HEK293 (cell line): ENCODE results near the gene GRAMD1B.

ENCODE experiments used
- EGR2 ChIP-seq: fragments of 450-650 bp; formaldehyde crosslinking; IDR thresholded peaks from 2 replicates; pipeline ENCODE4 v1.5.1; 2016; ENCODE audit warnings: low read depth, missing biosample characterization, missing genetic modification characterization
- GFI1B ChIP-seq: fragments of 450-650 bp; formaldehyde crosslinking; IDR thresholded peaks from 2 replicates; pipeline ENCODE4 v1.5.1; 2016; ENCODE audit warnings: missing biosample characterization, missing genetic modification characterization
- HOXC10 ChIP-seq: sonication (generic); formaldehyde crosslinking; IDR thresholded peaks from 2 replicates; pipeline ENCODE4 v1.8.1; 2023; ENCODE audit warnings: mild to moderate bottlenecking, missing genetic modification reagents
- KLF16 ChIP-seq: fragments of 450-650 bp; formaldehyde crosslinking; IDR thresholded peaks from 2 replicates; pipeline ENCODE4 v1.5.1; 2017; ENCODE audit warnings: missing biosample characterization, missing genetic modification characterization
- KLF17 ChIP-seq: fragments of 450-650 bp; formaldehyde crosslinking; IDR thresholded peaks from 2 replicates; pipeline ENCODE4 v1.5.1; 2016; ENCODE audit warnings: missing biosample characterization, missing genetic modification characterization
- OSR2 ChIP-seq: fragments of 450-650 bp; formaldehyde crosslinking; IDR thresholded peaks from 2 replicates; pipeline ENCODE4 v1.5.1; 2016; ENCODE audit warnings: missing biosample characterization, missing genetic modification characterization
- PRDM1 ChIP-seq: fragments of 450-650 bp; formaldehyde crosslinking; IDR thresholded peaks from 2 replicates; pipeline ENCODE4; 2016; ENCODE audit warnings: missing biosample characterization, missing genetic modification characterization
- SCRT1 ChIP-seq: fragments of 450-650 bp; formaldehyde crosslinking; IDR thresholded peaks from 2 replicates; pipeline ENCODE4 v1.5.1; 2016; ENCODE audit warnings: missing biosample characterization, missing genetic modification characterization, borderline replicate concordance
- SP3 ChIP-seq: fragments of 450-650 bp; formaldehyde crosslinking; IDR thresholded peaks from 2 replicates; pipeline ENCODE4 v1.5.1; 2016; ENCODE audit warnings: missing biosample characterization, missing genetic modification characterization
- ZBTB44 ChIP-seq: fragments of 450-650 bp; IDR thresholded peaks from 2 replicates; pipeline ENCODE4 v1.5.1; 2018; ENCODE audit warnings: missing biosample characterization, mild to moderate bottlenecking, missing genetic modification characterization
- ZBTB49 ChIP-seq: fragments of 450-650 bp; formaldehyde crosslinking; IDR thresholded peaks from 2 replicates; pipeline ENCODE4 v1.5.1; 2016; ENCODE audit warnings: missing biosample characterization, missing genetic modification characterization, low read depth
- ZBTB7A ChIP-seq: fragments of 450-650 bp; formaldehyde crosslinking; IDR thresholded peaks from 2 replicates; pipeline ENCODE4 v1.5.1; 2016; ENCODE audit warnings: low read depth, missing biosample characterization, missing genetic modification characterization
- ZFHX2 ChIP-seq: fragments of 450-650 bp; formaldehyde crosslinking; conservative IDR thresholded peaks from 2 replicates; pipeline ENCODE4 v1.5.1; 2016; ENCODE audit warnings: missing biosample characterization, missing genetic modification characterization
- ZNF112 ChIP-seq: fragments of 450-650 bp; formaldehyde crosslinking; IDR thresholded peaks from 2 replicates; pipeline ENCODE4 v1.5.0; 2017; ENCODE audit warnings: missing biosample characterization, missing genetic modification characterization
- ZNF114 ChIP-seq: fragments of 450-650 bp; formaldehyde crosslinking; IDR thresholded peaks from 2 replicates; pipeline ENCODE4 v1.5.0; 2017; ENCODE audit warnings: missing biosample characterization, missing genetic modification characterization
- ZNF138 ChIP-seq: fragments of 450-650 bp; formaldehyde crosslinking; IDR thresholded peaks from 2 replicates; pipeline ENCODE4 v1.5.1; 2016; ENCODE audit warnings: missing biosample characterization, missing genetic modification characterization, borderline replicate concordance
- ZNF157 ChIP-seq: fragments of 450-650 bp; formaldehyde crosslinking; IDR thresholded peaks from 2 replicates; pipeline ENCODE4 v1.5.1; 2016; ENCODE audit warnings: missing biosample characterization, missing genetic modification characterization
- ZNF169 ChIP-seq: fragments of 450-650 bp; formaldehyde crosslinking; IDR thresholded peaks from 2 replicates; pipeline ENCODE4 v1.5.1; 2016; ENCODE audit warnings: missing biosample characterization, missing genetic modification characterization
- ZNF202 ChIP-seq: fragments of 450-650 bp; formaldehyde crosslinking; IDR thresholded peaks from 2 replicates; pipeline ENCODE4 v1.5.1; 2016; ENCODE audit warnings: missing biosample characterization, missing genetic modification characterization, borderline replicate concordance
- ZNF350 ChIP-seq: fragments of 450-650 bp; formaldehyde crosslinking; IDR thresholded peaks from 2 replicates; pipeline ENCODE4 v1.5.0; 2017; ENCODE audit warnings: missing biosample characterization, mild to moderate bottlenecking, missing genetic modification characterization
- ZNF354C ChIP-seq: fragments of 450-650 bp; formaldehyde crosslinking; IDR thresholded peaks from 2 replicates; pipeline ENCODE4 v1.5.1; 2016; ENCODE audit warnings: missing biosample characterization, missing genetic modification characterization, low read depth, borderline replicate concordance
- ZNF394 ChIP-seq: fragments of 450-650 bp; formaldehyde crosslinking; IDR thresholded peaks from 2 replicates; pipeline ENCODE4 v1.5.1; 2016; ENCODE audit warnings: missing biosample characterization, missing genetic modification characterization, mild to moderate bottlenecking, moderate library complexity, borderline replicate concordance
- ZNF433 ChIP-seq: fragments of 450-650 bp; formaldehyde crosslinking; IDR thresholded peaks from 2 replicates; pipeline ENCODE4 v1.5.1; 2016; ENCODE audit warnings: missing biosample characterization, missing genetic modification characterization, low read depth
- ZNF473 ChIP-seq: fragments of 450-650 bp; formaldehyde crosslinking; IDR thresholded peaks from 2 replicates; pipeline ENCODE4 v1.5.1; 2017; ENCODE audit warnings: missing biosample characterization, missing genetic modification characterization
- ZNF521 ChIP-seq: fragments of 450-650 bp; formaldehyde crosslinking; IDR thresholded peaks from 2 replicates; pipeline ENCODE4 v1.5.1; 2017; ENCODE audit warnings: missing biosample characterization, mild to moderate bottlenecking, missing genetic modification characterization
- ZNF558 ChIP-seq: fragments of 450-650 bp; formaldehyde crosslinking; IDR thresholded peaks from 2 replicates; pipeline ENCODE4 v1.5.1; 2016; ENCODE audit warnings: missing biosample characterization, missing genetic modification characterization
- ZNF621 ChIP-seq: fragments of 450-650 bp; formaldehyde crosslinking; IDR thresholded peaks from 2 replicates; pipeline ENCODE4 v1.5.1; 2017; ENCODE audit warnings: missing biosample characterization, missing genetic modification characterization
- ZNF629 ChIP-seq: fragments of 450-650 bp; formaldehyde crosslinking; IDR thresholded peaks from 2 replicates; pipeline ENCODE4 v1.5.1; 2017; ENCODE audit warnings: missing biosample characterization, missing genetic modification characterization
- ZNF658 ChIP-seq: fragments of 450-650 bp; formaldehyde crosslinking; IDR thresholded peaks from 2 replicates; pipeline ENCODE4; 2016; ENCODE audit warnings: missing biosample characterization, missing genetic modification characterization
- ZNF76 ChIP-seq: fragments of 450-650 bp; formaldehyde crosslinking; IDR thresholded peaks from 2 replicates; pipeline ENCODE4; 2016; ENCODE audit warnings: low read depth, missing biosample characterization, missing genetic modification characterization, borderline replicate concordance
- ZNF777 ChIP-seq: fragments of 450-650 bp; formaldehyde crosslinking; IDR thresholded peaks from 2 replicates; pipeline ENCODE4 v1.5.1; 2017; ENCODE audit warnings: missing biosample characterization, missing genetic modification characterization, borderline replicate concordance
- ZNF791 ChIP-seq: fragments of 450-650 bp; formaldehyde crosslinking; IDR thresholded peaks from 2 replicates; pipeline ENCODE4 v1.5.1; 2016; ENCODE audit warnings: missing biosample characterization, missing genetic modification characterization
- TF ChIP-seq, protein P1 (sequence below): fragments of 450-650 bp; formaldehyde crosslinking; IDR thresholded peaks from 2 replicates; pipeline ENCODE4 v1.5.1; 2016; ENCODE audit warnings: missing biosample characterization, missing genetic modification characterization, low read depth
- TF ChIP-seq, protein P2 (sequence below): sonication (generic); formaldehyde crosslinking; IDR thresholded peaks from 2 replicates; pipeline ENCODE4 v1.8.1; 2022; ENCODE audit warnings: mild to moderate bottlenecking, moderate library complexity, missing genetic modification reagents

The GRAMD1B gene

GRCh38 chr11:123430721-123431497 is 840 bp downstream of the GRAMD1B start (continued):
- TF ChIP-seq ZBTB44 (tag by site-specific recombination) (no peak), EGR2 (tag by site-specific recombination) (peak; percentile 45; the same call in 1 of the 2 replicates), ZNF658 (no peak), ZBTB49 (no peak), ZNF169 (tag by site-specific recombination) (no peak), ZNF114 (tag by site-specific recombination) (no peak), ZNF777 (peak; percentile 94; the same call in 1 of the 2 replicates), PRDM1 (tag by site-specific recombination) (peak; percentile 18; the same call in 1 of the 2 replicates), HOXC10 (CRISPR knock-in tag) (no peak), ZNF791 (tag by site-specific recombination) (no peak), ZNF433 (tag by site-specific recombination) (no peak), ZNF521 (no peak), ZNF76 (tag by site-specific recombination) (peak; percentile 83), GFI1B (tag by site-specific recombination) (no peak), SCRT1 (no peak), ZNF558 (tag by site-specific recombination) (no peak), ZNF202 (no peak), ZFHX2 (tag by site-specific recombination) (no peak; the same call in 1 of the 2 replicates), ZNF157 (tag by site-specific recombination) (no peak), KLF17 (tag by site-specific recombination) (peak; percentile 76; the same call in 1 of the 2 replicates), ZNF354C (tag by site-specific recombination) (no peak), ZNF112 (tag by site-specific recombination) (no peak), ZNF473 (no peak), OSR2 (tag by site-specific recombination) (0 out of 2 replicates have a peak, but pooled peaks have one; percentile 20), KLF16 (tag by site-specific recombination) (0 out of 2 replicates have a peak, but pooled peaks have one; percentile 19), ZNF621 (tag by site-specific recombination) (no peak), SP3 (tag by site-specific recombination) (no peak), ZNF394 (tag by site-specific recombination) (peak; percentile 12; the same call in 1 of the 2 replicates), ZBTB7A (tag by site-specific recombination) (no peak), ZNF138 (tag by site-specific recombination) (no peak), ZNF629 (no peak), ZNF350 (tag by site-specific recombination) (no peak)
- TF ChIP-seq, protein P1, sequence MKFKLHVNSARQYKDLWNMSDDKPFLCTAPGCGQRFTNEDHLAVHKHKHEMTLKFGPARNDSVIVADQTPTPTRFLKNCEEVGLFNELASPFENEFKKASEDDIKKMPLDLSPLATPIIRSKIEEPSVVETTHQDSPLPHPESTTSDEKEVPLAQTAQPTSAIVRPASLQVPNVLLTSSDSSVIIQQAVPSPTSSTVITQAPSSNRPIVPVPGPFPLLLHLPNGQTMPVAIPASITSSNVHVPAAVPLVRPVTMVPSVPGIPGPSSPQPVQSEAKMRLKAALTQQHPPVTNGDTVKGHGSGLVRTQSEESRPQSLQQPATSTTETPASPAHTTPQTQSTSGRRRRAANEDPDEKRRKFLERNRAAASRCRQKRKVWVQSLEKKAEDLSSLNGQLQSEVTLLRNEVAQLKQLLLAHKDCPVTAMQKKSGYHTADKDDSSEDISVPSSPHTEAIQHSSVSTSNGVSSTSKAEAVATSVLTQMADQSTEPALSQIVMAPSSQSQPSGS (tag by site-specific recombination), result no peak
- TF ChIP-seq, protein P2, sequence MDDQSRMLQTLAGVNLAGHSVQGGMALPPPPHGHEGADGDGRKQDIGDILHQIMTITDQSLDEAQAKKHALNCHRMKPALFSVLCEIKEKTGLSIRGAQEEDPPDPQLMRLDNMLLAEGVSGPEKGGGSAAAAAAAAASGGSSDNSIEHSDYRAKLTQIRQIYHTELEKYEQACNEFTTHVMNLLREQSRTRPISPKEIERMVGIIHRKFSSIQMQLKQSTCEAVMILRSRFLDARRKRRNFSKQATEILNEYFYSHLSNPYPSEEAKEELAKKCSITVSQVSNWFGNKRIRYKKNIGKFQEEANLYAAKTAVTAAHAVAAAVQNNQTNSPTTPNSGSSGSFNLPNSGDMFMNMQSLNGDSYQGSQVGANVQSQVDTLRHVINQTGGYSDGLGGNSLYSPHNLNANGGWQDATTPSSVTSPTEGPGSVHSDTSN, result no peak; the same call in 1 of the 2 replicates
